ENCODE results near the gene CHD5. TPM values are rescaled to one million over a fixed set of nuclear protein-coding genes. Genes with fewer than 3 reads are reported as not detected.

CHD5 gene
- total RNA-seq, 1 donor from 2014 or later: under 0.01 TPM

- DNase-seq (ENCODE audit: low read depth in 2 of 2): no peak
Measured at GRCh38 chr1:6068073-6068472, 112.0 kb downstream of the CHD5 start.

GRCh38 chr1:6066680-6067079 lies 113.4 kb downstream of the CHD5 start:
- DNase-seq (ENCODE audit: low read depth in 2 of 2): no peak

- DNase-seq (ENCODE audit: low read depth in 2 of 2): no peak
Measured at GRCh38 chr1:6065093-6065858, 114.8 kb downstream of the CHD5 start.

- DNase-seq (ENCODE audit: low read depth in 2 of 2): peak in 1 of 2 donors; percentile 16
Measured at GRCh38 chr1:6063532-6064053, 116.5 kb downstream of the CHD5 start.

- DNase-seq (ENCODE audit: low read depth in 2 of 2): no peak
Measured at GRCh38 chr1:6062670-6063069, 117.5 kb downstream of the CHD5 start.

GRCh38 chr1:6059866-6060265 lies 120.3 kb downstream of the CHD5 start:
- DNase-seq (ENCODE audit: low read depth in 2 of 2): peak in 1 of 2 donors; percentile 14

GRCh38 chr1:6057170-6057845 lies 122.8 kb downstream of the CHD5 start:
- no peak for DNase-seq (ENCODE audit: low read depth in 2 of 2)

- DNase-seq (ENCODE audit: low read depth in 2 of 2): no peak
Measured at GRCh38 chr1:6056572-6056948, 123.6 kb downstream of the CHD5 start.

GRCh38 chr1:6054596-6054995 lies 125.5 kb downstream of the CHD5 start:
- DNase-seq (ENCODE audit: low read depth in 2 of 2): no peak

GRCh38 chr1:6053206-6053546 lies 126.9 kb downstream of the CHD5 start:
- no peak for DNase-seq (ENCODE audit: low read depth in 2 of 2)

GRCh38 chr1:6052543-6053205 lies 127.4 kb downstream of the CHD5 start:
- DNase-seq (ENCODE audit: low read depth in 2 of 2): peak; percentile 60 to 73

Other genes with a start within 250 kb of the CHD5 start
- 2.4 and 2.9 TPM in 2 replicates for gene NPHP4, start 187.9 kb downstream of the CHD5 start, total RNA-seq
- 1.4 and 1.5 TPM in 2 replicates for gene KCNAB2, start 134.4 kb downstream of the CHD5 start, total RNA-seq
- 116 and 132 TPM in 2 replicates for gene RPL22, start 19.3 kb upstream of the CHD5 start, total RNA-seq
- gene RNF207, start 25.8 kb upstream of the CHD5 start, total RNA-seq: 3.3 and 4.0 TPM in 2 replicates
- gene ICMT, start 55.6 kb upstream of the CHD5 start, total RNA-seq: 74.3 and 82.3 TPM in 2 replicates
- gene HES3, start 63.9 kb upstream of the CHD5 start, total RNA-seq: not detected in 2 replicates
- gene GPR153, start 80.8 kb upstream of the CHD5 start, total RNA-seq: 0.90 and 3.0 TPM in 2 replicates
- gene ACOT7, start 213.4 kb upstream of the CHD5 start, total RNA-seq: 21.8 and 23.9 TPM in 2 replicates
- 16.2 and 17.6 TPM in 2 replicates for gene HES2, start 239.6 kb upstream of the CHD5 start, total RNA-seq
- 0.90 and 1.3 TPM in 2 replicates for gene ESPN, start 244.5 kb upstream of the CHD5 start, total RNA-seq

Data from dermis microvascular lymphatic vessel endothelial cell (primary cell).